Liver (tissue), 9 donors: ENCODE results near the gene P4HB. TPM values are rescaled to one million over a fixed set of nuclear protein-coding genes. Genes with fewer than 3 reads are reported as not detected.

ENCODE experiments used
- DNase-seq: peaks from one replicate; pipeline ENCODE4 v3.0.0-alpha.2; 2017; ENCODE audit warnings: low spot score
- H3K27ac ChIP-seq, 2 donors: one replicate each; pipeline ENCODE4 v1.7.0; 2013; ENCODE audit warnings: inconsistent platforms in 2 of 2, low read length in 2 of 2, control low read depth in 1 of 2, low read depth in 1 of 2, mild to moderate bottlenecking in 1 of 2
- H3K27me3 ChIP-seq, 4 donors: one replicate each; pipeline versions ENCODE4 v1.6.1 to v1.7.0; 2013; ENCODE audit warnings: low read length in 3 of 4, inconsistent platforms in 1 of 4, mild to moderate bottlenecking in 1 of 4, moderate library complexity in 1 of 4; ENCODE audit not compliant: control insufficient read depth in 4 of 4, insufficient read depth in 4 of 4
- H3K36me3 ChIP-seq, 4 donors: one replicate each; pipeline versions ENCODE4 v1.6.1 to v1.7.0; 2013; ENCODE audit warnings: low read length in 3 of 4, mild to moderate bottlenecking in 3 of 4, low read depth in 1 of 4, moderate library complexity in 1 of 4; ENCODE audit not compliant: control insufficient read depth in 4 of 4, insufficient read depth in 3 of 4
- H3K4me1 ChIP-seq, 4 donors: one replicate each; pipeline versions ENCODE4 v1.6.1 to v1.7.0; 2013; ENCODE audit warnings: low read length in 3 of 4, mild to moderate bottlenecking in 3 of 4, moderate library complexity in 1 of 4; ENCODE audit not compliant: control insufficient read depth in 4 of 4, insufficient read depth in 4 of 4
- H3K4me3 ChIP-seq, 3 donors: one replicate each; pipeline versions ENCODE4 v1.6.1 to v1.7.0; 2013; ENCODE audit warnings: low read length in 3 of 3, control low read depth in 1 of 3, low read depth in 1 of 3, mild to moderate bottlenecking in 1 of 3
- H3K9ac ChIP-seq, 2 donors: one replicate each; pipeline ENCODE4 v1.7.0; 2013; ENCODE audit warnings: low read length in 2 of 2, mild to moderate bottlenecking in 2 of 2, moderate library complexity in 2 of 2, control low read depth in 1 of 2, low read depth in 1 of 2
- H3K9me3 ChIP-seq, 4 donors: one replicate each; pipeline versions ENCODE4 v1.6.1 to v1.7.0; 2013; ENCODE audit warnings: low read length in 3 of 4; ENCODE audit not compliant: control insufficient read depth in 4 of 4
- ATF3 ChIP-seq: IDR thresholded peaks from 2 replicates; pipeline ENCODE4 v1.6.1; 2016; ENCODE audit warnings: antibody characterized with exemption
- CTCF ChIP-seq: fragments of 150-350 bp; IDR thresholded peaks from 2 replicates; pipeline ENCODE4 v1.5.1; 2017; ENCODE audit warnings: improper control_type of control experiment, low read depth, low read length; ENCODE audit not compliant: missing input control
- FOXA1 ChIP-seq: IDR thresholded peaks from 2 replicates; pipeline ENCODE4 v1.6.1; 2016; ENCODE audit warnings: antibody characterized with exemption
- FOXA2 ChIP-seq: IDR thresholded peaks from 2 replicates; pipeline ENCODE4 v1.6.1; 2016; ENCODE audit warnings: antibody characterized with exemption
- GABPA ChIP-seq, 2 donors: IDR thresholded peaks in 1 of 2; conservative IDR thresholded peaks in 1 of 2; 2 replicates each; pipeline ENCODE4 v1.6.1; 2016; ENCODE audit warnings: antibody characterized with exemption in 2 of 2, mild to moderate bottlenecking in 1 of 2, moderate library complexity in 1 of 2
- HNF4A ChIP-seq, 2 donors: conservative IDR thresholded peaks; 2 replicates each; pipeline ENCODE4 v1.6.1; 2016; ENCODE audit warnings: antibody characterized with exemption in 2 of 2, mild to moderate bottlenecking in 2 of 2
- JUND ChIP-seq, 2 donors: IDR thresholded peaks; 2 replicates each; pipeline ENCODE4 v1.6.1; 2016; ENCODE audit warnings: antibody characterized with exemption in 2 of 2
- MAX ChIP-seq: IDR thresholded peaks from 2 replicates; pipeline ENCODE4 v1.6.1; 2016; ENCODE audit warnings: antibody characterized with exemption
- NR2F2 ChIP-seq: IDR thresholded peaks from 2 replicates; pipeline ENCODE4 v1.6.1; 2016; ENCODE audit warnings: antibody characterized with exemption
- RAD21 ChIP-seq, 2 donors: IDR thresholded peaks; 2 replicates each; pipeline ENCODE4 v1.6.1; 2016; ENCODE audit warnings: antibody characterized with exemption in 2 of 2, mild to moderate bottlenecking in 2 of 2
- REST ChIP-seq: IDR thresholded peaks from 2 replicates; pipeline ENCODE4 v1.6.1; 2016; ENCODE audit warnings: antibody characterized with exemption, mild to moderate bottlenecking
- RXRA ChIP-seq, 2 donors: IDR thresholded peaks; 2 replicates each; pipeline ENCODE4 v1.6.1; 2017 to 2018; ENCODE audit warnings: antibody characterized with exemption in 2 of 2, mild to moderate bottlenecking in 1 of 2
- SP1 ChIP-seq: IDR thresholded peaks from 2 replicates; pipeline ENCODE4 v1.6.1; 2018; ENCODE audit warnings: antibody characterized with exemption, mild to moderate bottlenecking
- TAF1 ChIP-seq: conservative IDR thresholded peaks from 2 replicates; pipeline ENCODE4 v1.6.1; 2016; ENCODE audit warnings: antibody characterized with exemption, mild to moderate bottlenecking
- YY1 ChIP-seq: IDR thresholded peaks from 2 replicates; pipeline ENCODE4 v1.6.1; 2016; ENCODE audit warnings: antibody characterized with exemption, mild to moderate bottlenecking
- WGBS: extraction: QIAGEN DNeasy Blood & Tissue Kit; methylation state at CpG from one replicate; pipeline ENCODE4 v1.1.7; 2013; 5-methylcytosine and 5-hydroxymethylcytosine counted together
- polyA plus RNA-seq, 2 donors: library from polyadenylated mRNA; stranded (reverse) in 1 of 2; unstranded in 1 of 2; fragments of 200-250 nt in 1 of 2; fragments of >200 nt in 1 of 2; fragmentation: Nextera tagmentation in 1 of 2; extraction: Ambion mirVana in 1 of 2; gene quantifications; one replicate each; pipeline versions ENCODE4 v1.2.1 to v1.2.3, GENCODE V29; 2013 to 2015
- total RNA-seq, 2 donors: library from RNA; depleted of rRNA; stranded (reverse); fragments of >200 nt; gene quantifications; one replicate each; pipeline ENCODE4 v1.2.3, GENCODE V29; 2014
- TF ChIP-seq, protein P1 (sequence below): IDR thresholded peaks from 2 replicates; pipeline ENCODE4 v1.6.1; 2016; ENCODE audit warnings: antibody characterized with exemption
- donor health status: healthy.
- donor health status: healthy.
- donor health status: healthy.
- donor health status: healthy.
- donor health status: healthy.

Gene P4HB
- total and polyA plus RNA-seq, 4 donors, result 1,000 to 3,361 (median 1,576) TPM

- H3K9me3 ChIP-seq, result no peaks in the 10 kb centered on the region
- TF ChIP-seq FOXA1 (no peak), JUND (IDR thresholded peaks at IDR 0.05) (no peak), REST (no peak), YY1 (no peak), MAX (no peak), SP1 (no peak), CTCF (no peak), NR2F2 (no peak), ATF3 (no peak), GABPA (IDR thresholded peaks at IDR 0.05 in 1 of 2, conservative IDR thresholded peaks at IDR 0.05 in 1 of 2) (no peak), FOXA2 (no peak), RAD21 (IDR thresholded peaks at IDR 0.05) (no peak), HNF4A (conservative IDR thresholded peaks at IDR 0.05) (no peak), TAF1 (no peak), RXRA (IDR thresholded peaks at IDR 0.05) (no peak)
- TF ChIP-seq, protein P1, sequence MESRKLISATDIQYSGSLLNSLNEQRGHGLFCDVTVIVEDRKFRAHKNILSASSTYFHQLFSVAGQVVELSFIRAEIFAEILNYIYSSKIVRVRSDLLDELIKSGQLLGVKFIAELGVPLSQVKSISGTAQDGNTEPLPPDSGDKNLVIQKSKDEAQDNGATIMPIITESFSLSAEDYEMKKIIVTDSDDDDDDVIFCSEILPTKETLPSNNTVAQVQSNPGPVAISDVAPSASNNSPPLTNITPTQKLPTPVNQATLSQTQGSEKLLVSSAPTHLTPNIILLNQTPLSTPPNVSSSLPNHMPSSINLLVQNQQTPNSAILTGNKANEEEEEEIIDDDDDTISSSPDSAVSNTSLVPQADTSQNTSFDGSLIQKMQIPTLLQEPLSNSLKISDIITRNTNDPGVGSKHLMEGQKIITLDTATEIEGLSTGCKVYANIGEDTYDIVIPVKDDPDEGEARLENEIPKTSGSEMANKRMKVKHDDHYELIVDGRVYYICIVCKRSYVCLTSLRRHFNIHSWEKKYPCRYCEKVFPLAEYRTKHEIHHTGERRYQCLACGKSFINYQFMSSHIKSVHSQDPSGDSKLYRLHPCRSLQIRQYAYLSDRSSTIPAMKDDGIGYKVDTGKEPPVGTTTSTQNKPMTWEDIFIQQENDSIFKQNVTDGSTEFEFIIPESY, result no peak
- H3K9ac ChIP-seq, result no peak overlapping the region
- 94% methylated on average over 30 of the region's 30 CpGs for WGBS
- H3K27ac ChIP-seq, result no peak overlapping the region
- no peak for DNase-seq
- peaks cover 30 to 50% (median 35%) of the 10 kb centered on the region in 4 donors for H3K36me3 ChIP-seq
- H3K4me1 ChIP-seq, result peaks cover 0 to 29% (median 19%) of the 10 kb centered on the region in 4 donors
- no peaks in the 10 kb centered on the region for H3K27me3 ChIP-seq
- H3K4me3 ChIP-seq, result no peak overlapping the region
These were observed 16.5 kb downstream of the P4HB start for GRCh38 chr17:81843713-81844326.
